Esophagus (tissue), 2 donors: ENCODE results near the gene GDF2. TPM values are rescaled to one million over a fixed set of nuclear protein-coding genes. Genes with fewer than 3 reads are reported as not detected.

Source experiments
- H3K27ac ChIP-seq, 2 donors: one replicate each; pipeline ENCODE4 v1.5.1; 2013; ENCODE audit warnings: low read depth in 2 of 2, mild to moderate bottlenecking in 2 of 2, inconsistent platforms in 1 of 2, low read length in 1 of 2, moderate library complexity in 1 of 2
- H3K27me3 ChIP-seq, 2 donors: one replicate each; pipeline ENCODE4 v1.6.1; 2013; ENCODE audit warnings: low read length in 2 of 2, control low read depth in 1 of 2, mild to moderate bottlenecking in 1 of 2; ENCODE audit not compliant: insufficient read depth in 2 of 2, control insufficient read depth in 1 of 2
- H3K36me3 ChIP-seq, 2 donors: one replicate each; pipeline ENCODE4 v1.6.1; 2013; ENCODE audit warnings: low read length in 1 of 2; ENCODE audit not compliant: control insufficient read depth in 2 of 2, insufficient read depth in 2 of 2
- H3K4me1 ChIP-seq, 2 donors: one replicate each; pipeline ENCODE4 v1.6.1; 2013; ENCODE audit warnings: low read length in 1 of 2; ENCODE audit not compliant: control insufficient read depth in 2 of 2, insufficient read depth in 2 of 2
- H3K4me3 ChIP-seq, 2 donors: one replicate each; pipeline ENCODE4 v1.5.1; 2013; ENCODE audit warnings: low read length in 2 of 2, mild to moderate bottlenecking in 2 of 2, low read depth in 1 of 2, moderate library complexity in 1 of 2
- H3K9me3 ChIP-seq, 2 donors: one replicate each; pipeline ENCODE4 v1.6.1; 2013; ENCODE audit warnings: mild to moderate bottlenecking in 2 of 2, low read depth in 1 of 2, low read length in 1 of 2, moderate library complexity in 1 of 2; ENCODE audit not compliant: control insufficient read depth in 2 of 2, insufficient read depth in 1 of 2
- WGBS, 2 donors: extraction: QIAGEN DNeasy Blood & Tissue Kit; methylation state at CpG; one replicate each; pipeline ENCODE4 v1.1.7; 2013; 5-methylcytosine and 5-hydroxymethylcytosine counted together
- polyA plus RNA-seq, 2 donors: library from polyadenylated mRNA; stranded (reverse); fragments of 200-250 nt; gene quantifications; one replicate each; pipeline ENCODE4 v1.2.3, GENCODE V29; 2013
- donor health status: healthy with polysubstance abuse.
- donor health status: Bipolar disorder and iron deficiency.

The GDF2 gene
- polyA plus RNA-seq: not detected

GRCh38 chr10:47322300-47323061, at the start of gene GDF2:
TSS of gene GDF2 (plus strand) at chr10:47322454. CDS start at chr10:47322669, 215 bp downstream.
- no peak within 1 kb of the TSS for H3K4me3 ChIP-seq
- no peaks in the 10 kb centered on the region for H3K27me3 ChIP-seq
- no peak within 1 kb of the TSS for H3K27ac ChIP-seq
- no peaks in the 10 kb centered on the region for H3K36me3 ChIP-seq
- 85 to 86% methylated on average over 35 of the region's 35 CpGs for WGBS, 2 donors
- H3K4me1 ChIP-seq: peaks cover 0 to 5% of the 10 kb centered on the region in 2 donors
- H3K9me3 ChIP-seq: no peaks in the 10 kb centered on the region

GRCh38 chr10:47276071-47276470, 46.2 kb upstream of the GDF2 start:
- Histone ChIP-seq H3K27me3 (no peaks in the 10 kb centered on the region), H3K36me3 (no peaks in the 10 kb centered on the region), H3K4me3 (no peak overlapping the region), H3K27ac (no peak overlapping the region), H3K9me3 (no peaks in the 10 kb centered on the region), H3K4me1 (no peaks in the 10 kb centered on the region)
- 65 to 86% methylated on average over 2 of the region's 2 CpGs for WGBS, 2 donors

GRCh38 chr10:47276576-47277351, 45.5 kb upstream of the GDF2 start:
- no peaks in the 10 kb centered on the region for H3K36me3 ChIP-seq
- no peaks in the 10 kb centered on the region for H3K27me3 ChIP-seq
- 78 to 90% methylated on average over 11 of the region's 11 CpGs for WGBS, 2 donors
- H3K4me1 ChIP-seq: no peaks in the 10 kb centered on the region
- H3K27ac ChIP-seq: no peak overlapping the region
- no peaks in the 10 kb centered on the region for H3K9me3 ChIP-seq
- no peak overlapping the region for H3K4me3 ChIP-seq

- H3K36me3 ChIP-seq: no peaks in the 10 kb centered on the region
- H3K9me3 ChIP-seq: no peaks in the 10 kb centered on the region
- H3K4me1 ChIP-seq: no peaks in the 10 kb centered on the region
- H3K27ac ChIP-seq: no peak overlapping the region
- H3K4me3 ChIP-seq: no peak overlapping the region
- no peaks in the 10 kb centered on the region for H3K27me3 ChIP-seq
- 50 to 62% methylated on average over 5 to 7 of the region's 7 CpGs for WGBS, 2 donors
These were observed 44.7 kb upstream of the GDF2 start for GRCh38 chr10:47277352-47278151.

- Histone ChIP-seq H3K4me3 (no peak overlapping the region), H3K36me3 (no peaks in the 10 kb centered on the region), H3K9me3 (no peaks in the 10 kb centered on the region), H3K27me3 (no peaks in the 10 kb centered on the region), H3K4me1 (no peaks in the 10 kb centered on the region), H3K27ac (no peak overlapping the region)
- WGBS, 2 donors: 89% methylated on average over 15 of the region's 15 CpGs
These were observed 44.1 kb upstream of the GDF2 start for GRCh38 chr10:47278152-47278473.

GRCh38 chr10:47278720-47279119, 43.5 kb upstream of the GDF2 start:
- H3K27me3 ChIP-seq: no peaks in the 10 kb centered on the region
- H3K4me3 ChIP-seq: no peak overlapping the region
- no peak overlapping the region for H3K27ac ChIP-seq
- 84 to 89% methylated on average over 3 of the region's 3 CpGs for WGBS, 2 donors
- H3K4me1 ChIP-seq: no peaks in the 10 kb centered on the region
- H3K36me3 ChIP-seq: no peaks in the 10 kb centered on the region
- H3K9me3 ChIP-seq: no peaks in the 10 kb centered on the region

- WGBS, 2 donors: 86 to 88% methylated on average over 2 of the region's 2 CpGs
- H3K27ac ChIP-seq: no peak overlapping the region
- H3K4me1 ChIP-seq: no peaks in the 10 kb centered on the region
- H3K9me3 ChIP-seq: no peaks in the 10 kb centered on the region
- no peak overlapping the region for H3K4me3 ChIP-seq
- no peaks in the 10 kb centered on the region for H3K36me3 ChIP-seq
- no peaks in the 10 kb centered on the region for H3K27me3 ChIP-seq
These were observed 43.0 kb upstream of the GDF2 start for GRCh38 chr10:47279276-47279675.

GRCh38 chr10:47282005-47282656, 40.1 kb upstream of the GDF2 start:
- Histone ChIP-seq H3K9me3 (no peaks in the 10 kb centered on the region), H3K27me3 (no peaks in the 10 kb centered on the region), H3K4me3 (no peak overlapping the region), H3K27ac (no peak overlapping the region), H3K4me1 (peaks cover 0 to 4% of the 10 kb centered on the region in 2 donors), H3K36me3 (no peaks in the 10 kb centered on the region)
- 85 to 86% methylated on average over 6 of the region's 6 CpGs for WGBS, 2 donors

GRCh38 chr10:47282657-47283018, 39.6 kb upstream of the GDF2 start:
- peaks cover 0 to 4% of the 10 kb centered on the region in 2 donors for H3K4me1 ChIP-seq
- H3K9me3 ChIP-seq: no peaks in the 10 kb centered on the region
- H3K4me3 ChIP-seq: no peak overlapping the region
- no peaks in the 10 kb centered on the region for H3K27me3 ChIP-seq
- H3K36me3 ChIP-seq: no peaks in the 10 kb centered on the region
- WGBS, 2 donors: 84 to 91% methylated on average over 6 of the region's 6 CpGs
- no peak overlapping the region for H3K27ac ChIP-seq
